Measurements from ENCODE around the gene ACER1.
"Not testable (repeated sequence)": the region's sequence is repeated elsewhere in the genome, so short reads cannot be mapped to it uniquely, and the experiment has no call there.

The ACER1 gene

DNA sequence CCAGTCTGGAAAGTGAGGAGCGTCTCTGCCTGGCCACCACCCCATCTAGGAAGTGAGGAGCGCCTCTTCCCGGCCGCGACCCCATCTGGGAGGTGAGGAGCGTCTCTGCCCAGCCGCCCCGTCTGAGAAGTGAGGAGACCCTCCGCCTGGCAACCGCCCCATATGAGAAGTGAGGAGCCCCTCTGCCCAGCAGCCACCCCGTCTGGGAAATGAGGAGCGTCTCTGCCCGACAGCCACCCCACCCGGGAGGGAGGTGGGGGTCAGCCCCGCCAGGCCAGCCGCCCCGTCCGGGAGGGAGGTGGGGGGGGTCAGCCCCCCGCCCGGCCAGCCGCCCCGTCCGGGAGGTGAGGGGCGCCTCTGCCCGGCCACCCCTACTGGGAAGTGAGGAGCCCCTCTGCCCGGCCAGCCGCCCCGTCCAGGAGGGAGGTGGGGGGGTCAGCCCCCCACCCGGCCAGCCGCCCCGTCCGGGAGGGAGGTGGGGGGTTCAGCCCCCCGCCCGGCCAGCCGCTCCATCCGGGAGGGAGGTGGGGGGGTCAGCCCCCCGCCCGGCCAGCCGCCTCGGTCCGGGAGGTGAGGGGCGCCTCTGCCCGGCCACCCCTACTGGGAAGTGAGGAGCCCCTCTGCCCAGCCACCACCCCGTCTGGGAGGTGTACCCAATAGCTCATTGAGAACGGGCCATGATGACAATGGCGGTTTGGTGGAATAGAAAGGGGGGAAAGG is 22.1 kb upstream of the ACER1 start:
- not testable (repeated sequence) for DNase-seq

DNA sequence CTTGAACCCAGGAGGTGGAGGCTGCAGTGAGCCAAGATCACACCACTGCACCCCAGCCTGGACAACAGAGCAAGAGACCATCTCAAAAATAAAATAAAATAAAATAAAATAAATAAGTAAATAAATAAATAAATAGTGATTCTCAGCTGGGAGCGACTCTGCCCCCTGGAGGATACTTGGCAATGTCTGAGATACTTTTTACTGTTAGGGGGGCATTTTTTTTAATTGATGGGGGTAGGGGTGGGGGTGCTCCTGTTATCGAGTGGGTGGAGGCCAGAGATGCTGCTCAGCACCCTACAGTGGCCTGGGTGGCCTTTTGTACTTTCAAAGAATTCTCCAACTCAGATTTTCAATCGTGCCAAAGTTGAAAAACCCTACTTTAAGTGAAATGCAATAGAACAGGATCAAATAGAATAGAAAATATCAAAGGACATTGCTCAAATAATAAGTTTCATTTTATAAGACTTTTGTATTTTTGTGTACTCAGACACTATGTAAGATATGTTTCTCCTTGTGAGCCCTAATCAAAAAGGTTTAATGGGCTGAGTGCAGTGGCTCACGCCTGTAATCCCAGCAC is 20.8 kb upstream of the ACER1 start:
- DNase-seq = peak in 1 of 2 donors; percentile 16

DNA sequence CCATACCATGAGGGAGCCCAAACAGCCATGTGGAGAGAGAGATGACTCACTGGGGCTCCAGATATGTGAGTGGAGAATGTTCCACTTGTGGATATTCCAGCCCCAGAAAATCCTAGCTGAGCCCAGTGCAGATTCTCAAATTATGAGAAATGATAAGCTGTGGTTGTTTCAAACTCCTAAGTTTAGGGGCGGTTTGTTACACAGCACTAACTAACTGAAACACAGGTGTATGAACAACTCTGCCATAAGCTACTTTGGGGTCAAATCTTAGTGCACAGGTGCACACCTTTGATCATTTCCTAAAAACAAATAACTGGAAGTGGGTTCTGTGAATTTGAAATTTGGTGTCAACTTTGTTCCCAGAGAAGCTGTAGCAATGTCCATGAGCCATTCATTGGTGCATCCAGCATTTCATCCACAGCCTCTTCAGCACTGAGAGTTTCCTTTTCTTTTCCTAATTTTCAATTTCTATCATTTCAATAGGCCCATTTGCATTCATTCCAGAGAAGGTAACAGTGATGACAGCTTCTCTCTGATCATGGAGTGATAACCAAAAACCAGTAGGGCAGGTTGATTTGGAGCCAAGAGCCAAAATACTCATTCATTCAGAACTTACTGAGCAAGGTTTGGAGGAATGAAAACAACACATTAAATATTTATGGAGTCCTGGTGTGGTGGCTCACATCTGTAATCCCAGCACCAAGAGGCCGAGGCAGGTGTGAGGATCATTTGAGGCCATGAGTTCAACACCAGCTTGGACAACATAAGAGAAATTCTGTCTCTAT is 19.2 kb upstream of the ACER1 start:
- no peak for DNase-seq

DNA sequence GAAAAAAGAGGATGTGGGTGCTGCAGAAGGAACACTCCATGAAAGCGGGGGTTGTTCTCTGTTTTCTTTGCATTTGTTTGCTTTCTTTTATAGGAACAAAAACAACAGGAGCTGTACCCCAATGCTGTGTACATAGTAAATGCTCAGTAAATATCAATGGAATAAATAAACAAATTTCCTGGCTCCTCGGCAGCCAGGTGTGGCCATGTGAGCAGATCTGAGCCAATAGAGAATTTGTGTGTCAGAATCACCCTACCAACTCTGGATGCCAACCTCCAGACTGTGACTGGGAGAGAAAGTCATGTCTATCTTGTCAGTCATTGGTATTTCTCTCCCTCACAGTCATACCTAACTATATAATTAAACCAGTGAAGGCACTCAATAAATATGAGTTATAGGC is 17.3 kb upstream of the ACER1 start:
- no peak for DNase-seq

DNA sequence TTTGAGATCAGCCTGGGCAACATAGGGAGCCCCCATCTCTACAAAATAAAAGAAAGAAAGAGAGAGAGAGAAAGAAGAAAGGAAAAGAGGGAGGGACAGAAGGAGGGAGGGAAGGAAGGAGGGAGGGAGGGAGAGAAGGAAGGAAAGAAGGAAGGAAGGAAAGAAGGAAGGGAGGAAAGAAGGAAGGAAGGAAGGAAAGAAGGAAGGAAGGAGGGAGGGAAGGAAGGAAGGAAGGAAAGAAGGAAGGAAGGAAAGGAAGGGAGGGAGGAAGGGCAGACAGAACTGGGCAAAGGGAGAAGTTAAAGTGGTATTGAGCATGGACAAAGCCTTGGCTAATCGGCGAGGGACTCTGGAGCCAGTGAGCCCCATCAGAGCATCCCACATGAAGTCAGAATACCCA is 15.9 kb upstream of the ACER1 start:
- DNase-seq = not testable (repeated sequence)

DNA sequence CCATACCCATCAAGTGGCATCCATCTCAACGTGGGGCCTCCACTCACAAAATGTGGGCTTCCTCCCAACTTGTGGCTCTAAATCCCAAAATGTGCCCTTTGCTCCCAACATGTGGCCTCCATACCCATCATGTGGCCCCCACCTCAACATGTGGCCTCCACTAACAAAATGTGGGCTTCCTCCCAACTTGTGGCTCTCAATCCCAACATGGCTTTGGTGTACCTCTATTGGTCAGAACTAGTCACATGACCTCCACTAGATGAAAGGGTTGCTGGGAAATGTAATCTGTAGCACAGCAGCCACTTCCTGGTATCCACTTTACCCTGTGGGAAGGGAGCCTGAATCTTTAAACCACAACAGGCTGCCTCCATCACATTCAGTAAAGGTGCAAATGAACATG is 10.1 kb upstream of the ACER1 start:
- no peak for DNase-seq

DNA sequence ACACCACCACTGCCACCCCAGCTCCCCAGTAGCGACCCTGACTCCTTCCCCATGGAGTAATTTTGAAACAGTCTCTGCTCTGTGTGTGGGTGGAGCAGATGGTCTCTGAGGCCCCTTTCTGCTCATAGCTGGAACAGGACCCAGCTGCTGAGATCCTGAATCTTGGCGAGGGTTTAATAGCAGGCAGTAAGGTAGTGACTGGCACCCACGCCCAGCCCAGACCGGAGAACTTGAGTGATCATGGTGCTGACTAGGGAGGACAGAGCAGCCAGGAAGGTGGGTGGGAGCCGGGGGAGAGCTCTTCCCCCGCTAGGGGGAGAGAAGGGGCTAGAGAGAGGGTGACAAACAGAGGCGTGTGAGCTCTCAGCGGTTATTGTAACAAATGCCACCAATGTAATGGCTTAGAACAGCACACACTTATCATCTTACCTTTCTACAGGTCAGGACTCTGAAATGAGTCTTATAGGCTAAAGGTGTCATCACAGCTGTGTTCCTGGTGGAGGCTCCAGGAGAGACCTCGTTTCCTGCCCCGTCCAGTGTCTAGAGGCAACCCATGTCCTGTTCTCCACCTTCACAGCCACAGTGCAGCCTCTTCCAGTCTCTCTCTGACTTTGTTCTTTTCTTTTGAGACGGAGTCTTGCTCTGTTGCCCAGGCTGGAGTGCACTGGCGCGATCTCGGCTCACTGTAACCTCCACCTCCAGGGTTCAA is 7.2 kb upstream of the ACER1 start:
- no peak for DNase-seq

DNA sequence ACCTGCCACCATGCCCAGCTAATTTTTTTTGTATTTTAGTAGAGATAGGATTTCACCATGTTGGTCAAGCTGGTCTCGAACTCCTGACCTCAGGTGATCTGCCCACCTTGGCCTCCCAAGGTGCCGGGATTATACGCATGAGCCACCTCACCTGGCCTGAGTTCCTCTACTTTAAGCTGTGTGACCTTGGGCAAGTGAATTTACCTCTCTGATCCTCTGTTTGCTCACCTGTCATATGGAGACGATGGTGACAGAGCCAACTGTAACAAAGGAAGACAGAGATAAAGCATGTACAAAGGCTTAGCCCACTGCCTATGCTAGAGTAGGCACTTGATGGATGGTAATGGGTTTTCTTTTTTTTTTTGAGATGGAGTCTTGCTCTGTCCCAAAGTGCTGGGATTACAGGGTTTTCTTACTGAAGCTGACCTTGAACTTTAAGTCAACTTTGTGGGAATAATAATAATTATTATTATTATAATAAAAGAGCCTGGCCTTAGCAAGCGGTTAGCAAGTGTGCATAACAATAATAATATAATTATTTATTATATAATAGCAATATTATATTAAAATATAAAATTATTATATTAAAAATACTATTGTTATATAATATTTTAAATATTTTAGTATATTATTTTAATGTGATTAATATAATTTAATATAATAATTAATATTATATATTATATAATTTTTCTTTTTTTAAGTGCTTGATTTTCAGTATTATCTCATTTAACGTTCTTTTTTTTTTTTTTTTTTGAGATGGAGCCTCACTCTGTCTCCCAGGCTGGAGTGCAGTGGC is 1.3 kb upstream of the ACER1 start:
- DNase-seq = no peak

DNA sequence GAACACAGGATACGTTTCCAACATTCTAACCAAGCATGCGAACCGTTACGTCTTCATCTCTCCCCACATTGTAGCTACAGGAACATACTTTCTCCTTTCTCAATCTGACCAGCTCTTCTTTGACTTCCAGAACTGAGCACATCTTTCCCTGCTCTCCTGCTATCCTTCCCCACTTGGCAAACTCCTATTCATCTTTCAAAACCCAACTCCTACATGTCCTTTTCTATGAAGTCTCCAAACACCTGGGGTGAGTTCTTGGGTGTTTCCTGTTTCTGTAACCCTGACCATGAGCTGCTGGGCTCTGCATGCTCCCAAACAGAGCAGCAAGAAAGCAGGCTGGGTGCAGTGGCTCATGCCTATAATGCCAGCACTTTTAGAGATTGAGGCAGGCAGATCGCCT is 6.6 kb downstream of the ACER1 start:
- DNase-seq = no peak

DNA sequence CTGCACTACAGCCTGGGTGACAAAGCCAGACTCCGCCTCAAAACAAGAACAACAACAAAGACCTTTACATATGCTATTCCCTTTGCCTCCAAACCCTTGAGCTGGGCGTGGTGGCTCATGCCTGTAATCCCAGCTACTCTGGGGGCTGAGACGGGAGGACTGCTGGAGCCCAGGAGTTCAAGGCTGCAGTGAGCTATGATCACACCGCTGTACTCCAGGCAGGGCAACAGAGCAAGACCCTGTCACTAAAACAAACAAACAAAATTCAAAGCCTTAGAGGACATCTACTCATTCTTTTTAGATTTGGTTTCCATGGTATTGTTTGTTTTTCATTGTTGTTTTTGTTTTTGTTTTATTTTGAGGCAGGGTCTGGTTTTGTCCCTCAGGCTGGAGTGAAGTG is 7.8 kb downstream of the ACER1 start:
- no peak for DNase-seq

DNA sequence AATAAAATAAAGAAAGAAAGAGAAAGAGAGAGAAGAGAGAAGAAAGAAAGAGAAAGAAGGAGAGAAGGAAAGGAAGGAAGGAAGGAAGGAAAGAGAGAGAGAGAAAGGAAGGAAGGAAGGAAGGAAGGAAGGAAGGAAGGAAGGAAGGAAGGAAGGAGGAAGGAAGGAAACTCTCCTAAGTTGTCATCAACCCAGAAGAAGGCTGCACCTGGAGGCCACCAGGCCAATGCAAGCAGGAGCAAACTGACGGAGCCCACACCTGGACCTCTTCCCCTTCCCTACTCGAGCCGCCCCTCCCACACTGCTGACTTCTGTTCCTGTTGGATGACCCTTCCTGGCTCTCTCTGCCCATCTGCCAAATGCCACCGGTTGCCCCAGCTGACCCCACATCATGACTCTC is 8.7 kb downstream of the ACER1 start:
- DNase-seq = no peak

DNA sequence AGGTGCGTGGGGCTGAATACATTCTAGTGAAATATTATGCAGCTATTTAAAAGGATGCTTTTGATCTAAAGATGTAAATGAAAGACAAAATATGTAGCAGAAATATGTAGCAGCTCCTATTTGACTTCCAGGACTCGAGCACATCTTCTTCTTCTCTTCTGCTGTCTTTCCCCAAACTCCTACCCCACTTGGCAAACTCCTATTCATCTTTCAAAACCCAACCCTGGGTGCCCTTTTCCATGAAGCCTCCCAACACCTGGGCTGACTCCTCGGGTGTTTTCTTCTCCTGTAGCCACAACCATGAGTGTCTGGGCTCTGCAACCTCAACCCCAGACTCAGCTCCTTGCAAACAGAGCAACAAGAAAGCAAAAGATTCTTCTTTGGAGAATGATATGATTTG is 11.1 kb downstream of the ACER1 start:
- no peak for DNase-seq

DNA sequence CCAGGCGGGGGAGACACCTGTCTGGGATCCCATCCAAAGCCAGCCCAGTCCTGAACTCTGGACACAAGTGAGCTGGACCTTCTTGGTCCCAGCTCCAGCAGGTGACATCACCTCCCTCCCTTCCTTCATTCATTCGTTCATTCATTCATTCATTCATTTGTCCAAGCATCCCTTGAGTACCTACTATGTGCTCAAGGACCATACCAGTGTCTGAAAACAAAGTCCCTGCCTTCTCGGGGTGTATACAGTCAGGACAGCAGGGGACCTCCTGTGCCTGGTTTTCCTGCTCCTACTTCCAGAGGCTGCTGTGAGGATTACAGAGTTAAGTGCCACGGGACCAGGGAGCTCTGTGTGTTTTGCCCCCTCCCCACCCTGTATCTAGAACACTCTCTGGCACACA is 14.0 kb downstream of the ACER1 start:
- no peak for DNase-seq

DNA sequence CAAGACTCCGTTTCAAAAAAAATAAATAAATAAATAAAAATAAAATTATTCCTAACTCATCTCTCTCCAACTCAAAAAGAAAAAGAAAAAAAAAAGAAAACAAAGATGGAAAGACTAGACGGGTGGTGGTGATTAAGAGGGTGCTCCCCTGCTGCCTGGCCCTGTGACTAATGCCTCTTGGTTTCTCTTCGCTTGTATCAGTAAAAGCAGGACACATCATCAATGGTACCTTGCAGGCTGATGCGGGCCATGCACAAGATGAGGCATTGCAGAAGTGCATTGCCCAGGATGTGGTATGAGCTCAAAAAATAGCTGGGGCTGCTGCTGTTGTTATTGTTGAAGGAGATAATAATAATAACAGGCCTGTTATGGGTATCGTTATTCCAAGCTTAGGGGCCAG is 14.6 kb downstream of the ACER1 start:
- DNase-seq = no peak

DNA sequence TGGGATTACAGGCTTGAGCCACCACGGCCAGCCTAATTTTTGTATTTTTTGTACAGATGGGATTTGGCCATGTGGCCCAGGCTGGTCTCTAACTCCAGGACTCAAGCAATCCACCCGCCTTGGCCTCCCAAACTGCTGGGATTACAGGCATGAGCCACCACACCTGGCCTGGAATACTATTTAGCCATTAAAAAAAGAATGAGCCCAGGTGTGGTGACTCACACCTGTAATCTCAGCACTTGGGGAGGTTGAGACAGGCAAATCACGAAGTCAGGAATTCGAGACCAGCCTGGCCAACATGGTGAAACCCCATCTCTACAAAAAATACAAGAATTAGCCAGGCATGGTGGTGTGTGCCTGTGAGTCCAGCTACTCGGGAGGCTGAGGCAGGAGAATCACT is 17.8 kb downstream of the ACER1 start:
- DNase-seq = not testable (repeated sequence)

DNA sequence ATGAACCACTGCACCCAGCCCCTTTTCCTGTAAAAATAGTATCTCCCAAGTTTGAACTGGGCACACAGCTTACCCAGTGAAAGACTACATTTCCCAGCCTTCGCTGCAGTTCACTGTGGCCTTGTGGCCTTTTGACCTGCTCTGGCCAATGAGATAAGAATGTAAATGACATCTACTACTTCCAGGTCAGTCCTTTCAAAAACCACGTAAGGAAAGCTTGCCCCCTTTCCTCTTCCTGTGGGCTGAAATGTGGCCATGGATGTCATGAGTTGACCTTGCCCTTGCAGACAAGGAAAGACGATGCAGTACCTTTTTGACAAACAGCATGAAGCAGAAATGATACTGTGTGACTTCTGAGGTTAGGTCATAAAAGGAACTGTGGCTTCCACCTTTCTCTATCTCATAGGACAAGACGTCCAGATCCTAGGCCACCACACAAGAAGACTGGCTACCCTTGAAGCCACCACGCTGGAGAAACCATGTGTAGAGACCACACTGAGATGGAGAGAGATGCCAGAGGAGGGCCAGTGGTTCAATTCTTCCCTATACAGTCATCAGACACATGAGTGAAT is 19.9 kb downstream of the ACER1 start:
- DNase-seq = no peak

DNA sequence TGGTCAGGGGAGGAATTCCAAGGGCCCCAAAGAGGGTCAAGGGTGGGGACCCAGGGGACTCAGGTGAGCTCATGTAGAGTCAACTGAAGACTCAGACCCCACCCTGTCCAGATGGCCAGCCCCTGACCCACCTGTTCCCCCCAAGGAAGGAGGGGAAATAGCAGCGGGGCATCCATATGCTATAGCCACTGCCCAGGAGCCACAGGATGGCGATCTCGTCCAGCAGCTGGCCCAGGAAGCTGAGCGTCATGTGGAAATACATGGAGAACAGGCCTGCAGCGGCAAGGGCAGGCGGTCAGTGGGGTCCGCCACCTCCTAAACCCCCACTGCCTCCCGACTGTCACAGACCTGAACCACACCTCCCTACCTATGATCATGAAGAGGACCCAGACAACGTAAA is 21.4 kb downstream of the ACER1 start:
- DNase-seq = no peak

DNA sequence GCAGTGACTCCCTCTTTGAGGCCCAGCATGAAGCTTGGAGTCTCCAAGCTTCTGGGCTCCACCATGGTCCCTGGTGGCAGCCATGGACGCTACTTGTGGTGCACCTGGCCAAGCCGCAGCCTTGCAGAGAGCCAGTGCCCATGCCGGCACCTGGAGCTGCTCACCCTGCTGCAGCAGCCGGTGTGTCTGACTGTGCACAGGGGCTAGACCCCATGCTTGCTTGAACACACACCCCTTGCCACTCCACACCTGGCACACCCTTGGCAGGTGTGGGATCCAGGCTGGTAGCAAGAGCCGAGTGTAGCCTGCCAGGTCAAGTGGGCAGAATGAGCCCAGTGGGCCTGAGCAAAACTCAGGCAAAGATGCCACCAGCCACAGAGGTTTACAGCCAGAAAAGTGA is 35.0 kb downstream of the ACER1 start:
- DNase-seq = no peak

DNA sequence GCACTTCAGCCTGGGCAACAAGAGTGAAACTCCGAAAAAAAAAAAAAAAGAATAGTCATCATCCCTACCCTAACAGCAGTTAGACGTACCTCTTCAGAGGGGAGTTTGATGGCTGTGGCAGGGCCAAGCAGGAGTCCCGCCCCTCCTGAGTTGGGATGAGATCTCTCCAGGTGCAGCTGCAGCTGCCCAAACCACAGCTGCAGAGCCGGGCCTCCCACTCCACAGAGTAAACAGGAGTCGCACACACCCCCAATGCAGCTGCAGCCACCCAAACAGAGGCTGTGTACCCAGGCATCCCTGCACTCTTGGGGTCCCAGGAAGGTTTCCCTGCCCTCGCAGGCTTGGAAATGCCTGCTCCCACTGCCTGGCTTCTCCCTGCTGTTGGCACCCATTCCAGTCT is 36.2 kb downstream of the ACER1 start:
- no peak for DNase-seq

DNA sequence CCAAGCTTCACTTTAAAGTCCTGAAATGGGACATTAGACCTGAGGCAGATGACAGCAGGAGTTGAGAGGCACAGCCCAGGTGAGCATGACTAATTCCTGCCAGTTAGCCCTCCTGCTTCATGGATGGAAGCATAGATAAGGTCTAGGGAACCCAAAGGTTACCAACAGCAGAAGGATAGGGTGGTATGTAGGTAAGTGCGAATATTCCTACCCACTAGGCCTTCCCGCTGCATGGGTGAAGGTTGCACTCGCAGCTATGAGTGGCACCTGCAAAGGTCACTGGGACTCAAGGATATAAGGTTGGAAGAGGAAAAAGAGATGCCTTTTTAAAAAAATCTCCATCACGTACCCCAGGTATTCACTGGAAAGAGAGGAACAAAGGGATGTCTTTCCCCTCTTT is 41.4 kb downstream of the ACER1 start:
- DNase-seq = no peak

DNA sequence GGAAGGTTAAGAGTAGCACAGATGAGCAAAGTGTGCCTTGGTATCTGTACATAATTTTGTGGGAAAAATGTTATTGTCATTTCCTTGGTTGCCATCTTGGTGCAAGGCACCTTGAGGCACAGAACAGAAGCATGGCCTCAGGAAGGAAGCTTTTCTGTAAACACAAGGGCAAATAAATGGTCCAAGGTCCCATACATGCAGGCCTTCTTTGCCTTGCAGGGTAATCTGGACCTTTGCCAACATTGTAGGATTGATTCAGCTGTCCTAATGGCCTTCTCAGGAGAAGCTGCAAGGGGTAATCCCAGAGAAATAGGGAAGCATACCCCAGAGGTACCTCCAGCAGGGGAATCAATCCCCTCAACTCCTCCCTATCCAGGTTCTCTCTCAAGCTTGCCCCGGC is 44.7 kb downstream of the ACER1 start:
- no peak for DNase-seq

DNA sequence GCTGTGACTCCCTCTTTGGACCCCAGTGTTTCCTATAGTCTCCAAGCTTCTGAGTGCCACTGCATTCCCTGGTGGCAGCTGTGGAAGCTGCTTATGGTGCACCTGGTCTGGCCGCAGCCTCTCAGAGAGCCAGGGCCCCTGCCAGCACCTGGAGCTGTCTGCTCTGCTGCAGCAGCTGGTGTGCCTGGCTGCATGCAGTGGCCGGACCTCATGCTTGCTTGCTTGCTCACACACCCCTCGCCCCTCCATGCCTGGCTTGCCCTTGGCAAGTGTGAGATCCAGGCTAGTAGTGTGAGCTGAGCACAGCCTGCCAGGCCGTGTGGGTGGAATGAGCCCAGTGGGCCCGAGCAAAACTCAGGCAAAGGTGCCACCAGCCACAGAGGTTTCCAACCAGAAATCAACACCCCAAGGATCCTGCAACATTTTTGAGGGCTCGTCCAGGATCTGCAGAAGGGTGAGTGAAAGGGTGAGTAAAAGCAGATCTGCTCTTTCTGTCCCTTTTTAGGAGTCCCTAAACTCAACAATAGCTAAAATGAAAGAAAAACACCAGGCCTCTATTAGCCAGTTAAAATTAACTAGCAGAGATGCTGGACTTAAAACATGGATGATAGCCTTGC is 46.0 kb downstream of the ACER1 start:
- DNase-seq = no peak
